AG04450 (cell line): ENCODE measurements around the gene PARD3B. TPM values are rescaled to one million over a fixed set of nuclear protein-coding genes. Genes with fewer than 3 reads are reported as not detected.
A peak's percentile ranks its signal among the peaks of the same experiment; 100 is the strongest.

Experiments
- CTCF ChIA-PET: fragments of 300-600, 350-600 bp; formaldehyde crosslinking; extraction: SDS; loops from one replicate; lab custom pipeline; 2022; ENCODE audit warnings: antibody characterized with exemption, inconsistent platforms; lab: Charles Lee
- POLR2A ChIA-PET: fragments of 350-600 bp; formaldehyde crosslinking; extraction: SDS; loops from one replicate; lab custom pipeline; 2021; ENCODE audit warnings: antibody characterized with exemption, inconsistent platforms; lab: Yijun Ruan, JAX
- DNase-seq: peaks from one replicate; pipeline ENCODE4 v3.0.0-alpha.2; 2011; ENCODE audit warnings: low read depth, low spot score
- H3K27ac ChIP-seq: one replicate; pipeline ENCODE4 v1.5.1; 2012; ENCODE audit warnings: low read depth, low read length, control low read depth
- H3K27me3 ChIP-seq: one replicate; pipeline ENCODE4 v1.6.0; 2012; ENCODE audit warnings: low read length; ENCODE audit not compliant: control insufficient read depth, insufficient read depth
- H3K4me3 ChIP-seq: 2 replicates; pipeline ENCODE4 v1.5.1; 2011; ENCODE audit warnings: mild to moderate bottlenecking, low read depth, low read length, control low read depth
- H3K9me3 ChIP-seq: 2 replicates; pipeline ENCODE4 v1.5.1; 2012; ENCODE audit warnings: low read length; ENCODE audit not compliant: control insufficient read depth, insufficient read depth
- polyA plus RNA-seq: library from polyadenylated mRNA; depleted of rRNA; stranded (reverse); fragments of >200 nt; gene quantifications from 2 replicates; pipeline ENCODE4 v1.2.3, GENCODE V29; 2011
- TF ChIP-seq, protein P1 (sequence below): IDR thresholded peaks from 2 replicates; pipeline ENCODE4 v1.5.1; 2011; ENCODE audit warnings: low read depth, low read length, control low read depth, inconsistent platforms

Gene PARD3B
- polyA plus RNA-seq, 1 experiment, result 8.5 TPM

DNA sequence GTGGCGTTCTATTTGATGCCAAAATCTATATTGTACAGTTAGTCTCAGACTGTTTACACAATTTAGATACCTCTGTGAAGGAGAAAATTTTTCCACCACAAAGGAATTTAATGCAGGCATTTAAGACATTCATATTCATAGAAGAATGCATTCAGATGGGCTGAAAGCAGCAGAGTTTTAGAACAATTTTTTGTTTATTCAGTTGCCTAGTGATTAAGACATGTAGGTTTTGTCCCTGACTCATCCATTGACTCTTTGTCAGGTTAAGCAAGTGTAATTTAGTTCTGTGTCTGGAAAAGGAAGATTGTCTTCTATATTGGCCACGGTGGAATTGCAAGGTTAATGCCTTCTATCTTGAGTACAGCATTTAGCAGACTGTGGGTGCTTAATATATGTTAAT, 515.0 kb downstream of the PARD3B start:
- H3K27me3 ChIP-seq, result no peaks in the 10 kb centered on the region
- TF ChIP-seq, protein P1, sequence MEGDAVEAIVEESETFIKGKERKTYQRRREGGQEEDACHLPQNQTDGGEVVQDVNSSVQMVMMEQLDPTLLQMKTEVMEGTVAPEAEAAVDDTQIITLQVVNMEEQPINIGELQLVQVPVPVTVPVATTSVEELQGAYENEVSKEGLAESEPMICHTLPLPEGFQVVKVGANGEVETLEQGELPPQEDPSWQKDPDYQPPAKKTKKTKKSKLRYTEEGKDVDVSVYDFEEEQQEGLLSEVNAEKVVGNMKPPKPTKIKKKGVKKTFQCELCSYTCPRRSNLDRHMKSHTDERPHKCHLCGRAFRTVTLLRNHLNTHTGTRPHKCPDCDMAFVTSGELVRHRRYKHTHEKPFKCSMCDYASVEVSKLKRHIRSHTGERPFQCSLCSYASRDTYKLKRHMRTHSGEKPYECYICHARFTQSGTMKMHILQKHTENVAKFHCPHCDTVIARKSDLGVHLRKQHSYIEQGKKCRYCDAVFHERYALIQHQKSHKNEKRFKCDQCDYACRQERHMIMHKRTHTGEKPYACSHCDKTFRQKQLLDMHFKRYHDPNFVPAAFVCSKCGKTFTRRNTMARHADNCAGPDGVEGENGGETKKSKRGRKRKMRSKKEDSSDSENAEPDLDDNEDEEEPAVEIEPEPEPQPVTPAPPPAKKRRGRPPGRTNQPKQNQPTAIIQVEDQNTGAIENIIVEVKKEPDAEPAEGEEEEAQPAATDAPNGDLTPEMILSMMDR, result no peak
- ChIA-PET POLR2A (no interaction called here), CTCF (no interaction called here)
- DNase-seq, result peak; percentile 51
- H3K9me3 ChIP-seq, result no peaks in the 10 kb centered on the region
- no peak overlapping the region for H3K27ac ChIP-seq
- H3K4me3 ChIP-seq, result no peak overlapping the region

DNA sequence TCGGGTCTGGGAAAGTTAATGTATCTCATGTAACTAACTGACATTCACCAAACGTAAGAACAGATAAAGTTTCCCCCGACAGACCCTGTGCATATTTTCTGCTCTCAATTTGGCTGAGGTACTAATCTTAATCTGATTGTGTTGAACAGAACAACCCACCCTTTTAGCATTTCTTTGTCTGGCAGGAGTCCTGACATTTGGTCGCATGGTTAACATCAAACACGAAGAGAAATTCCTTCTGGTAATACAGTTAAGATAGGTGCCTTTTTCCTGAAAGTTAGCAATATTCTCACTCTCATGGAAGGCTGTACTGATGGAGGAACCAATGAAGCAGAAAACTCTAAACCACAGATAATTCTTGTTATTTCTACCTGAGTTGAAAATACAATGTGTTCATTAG, 520.8 kb downstream of the PARD3B start:
- POLR2A ChIA-PET, result no interaction called here
- H3K4me3 ChIP-seq, result no peak overlapping the region
- no peaks in the 10 kb centered on the region for H3K9me3 ChIP-seq
- H3K27ac ChIP-seq, result no peak overlapping the region
- no peak for DNase-seq
- H3K27me3 ChIP-seq, result no peaks in the 10 kb centered on the region
- CTCF ChIA-PET, result no interaction called here
- TF ChIP-seq, protein P1, result no peak

DNA sequence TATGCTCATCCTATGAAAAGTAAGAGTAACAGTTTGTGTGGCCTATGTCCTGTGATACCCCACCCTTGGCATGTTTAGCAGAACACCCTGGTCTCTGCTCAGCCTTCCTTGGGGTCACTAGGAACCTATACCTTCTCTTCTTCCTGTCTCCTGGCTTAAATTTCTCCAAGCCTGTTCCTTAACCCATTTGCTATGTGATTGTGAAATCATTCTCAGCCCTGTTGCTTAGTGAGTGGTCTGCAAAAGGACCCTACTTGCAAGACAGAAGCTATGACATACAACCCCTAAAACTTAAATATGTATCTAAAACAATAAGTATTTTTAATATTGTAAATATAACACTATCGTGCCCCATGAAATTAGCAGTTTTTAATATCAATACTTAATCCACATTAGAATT, 524.7 kb downstream of the PARD3B start:
- ChIA-PET CTCF (no interaction called here), POLR2A (no interaction called here)
- H3K9me3 ChIP-seq, result no peaks in the 10 kb centered on the region
- no peak for DNase-seq
- no peak overlapping the region for H3K4me3 ChIP-seq
- TF ChIP-seq, protein P1, result no peak
- no peak overlapping the region for H3K27ac ChIP-seq
- no peaks in the 10 kb centered on the region for H3K27me3 ChIP-seq

DNA sequence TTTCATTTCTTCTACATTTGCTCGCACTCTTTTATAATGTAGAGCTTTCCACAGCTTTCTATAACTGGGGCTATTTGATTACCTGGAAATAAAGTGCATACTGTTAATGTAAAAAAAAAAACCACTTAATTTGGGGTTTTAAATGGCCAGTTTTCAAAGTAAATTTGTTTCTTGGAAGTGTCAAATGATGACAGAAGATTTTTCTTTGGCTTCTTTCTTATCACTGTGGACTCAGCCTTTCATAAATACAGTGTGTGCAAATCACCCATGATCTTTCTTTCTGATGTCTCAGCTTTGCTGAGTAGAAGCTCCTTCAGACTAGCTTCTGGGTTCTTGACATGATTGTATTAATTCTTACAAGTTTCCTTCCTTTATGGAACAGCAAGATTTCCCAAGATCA, 525.6 kb downstream of the PARD3B start:
- H3K27ac ChIP-seq, result no peak overlapping the region
- H3K4me3 ChIP-seq, result no peak overlapping the region
- ChIA-PET CTCF (no interaction called here), POLR2A (no interaction called here)
- TF ChIP-seq, protein P1, result no peak
- no peaks in the 10 kb centered on the region for H3K9me3 ChIP-seq
- DNase-seq, result no peak
- H3K27me3 ChIP-seq, result no peaks in the 10 kb centered on the region

DNA sequence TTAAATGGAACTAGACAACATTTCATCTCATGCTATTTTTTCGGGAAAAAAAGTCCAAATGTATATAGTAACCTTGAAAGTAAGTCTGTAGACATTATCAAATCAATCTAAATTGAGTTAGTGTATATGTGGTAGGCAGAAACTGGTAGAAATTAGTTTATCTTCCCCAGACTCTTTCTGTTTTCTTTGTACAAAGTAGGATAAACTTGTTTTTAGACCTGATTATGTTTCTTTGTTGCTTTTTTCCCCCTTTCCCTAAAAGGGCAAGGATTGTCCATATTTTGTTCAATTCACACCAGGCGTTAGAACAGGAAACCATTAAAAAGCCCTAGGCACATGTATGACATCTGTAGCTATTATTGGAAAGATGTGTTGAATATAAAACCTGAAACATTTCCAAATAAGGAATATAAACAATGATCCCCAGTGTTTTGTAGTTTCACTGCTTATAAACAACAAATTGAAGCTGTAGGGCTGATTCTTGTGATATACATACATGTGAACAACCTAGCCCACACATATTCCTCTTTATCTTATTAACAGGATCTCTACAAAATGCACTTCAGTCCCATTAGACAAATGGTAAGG, 528.3 kb downstream of the PARD3B start:
- H3K9me3 ChIP-seq, result no peaks in the 10 kb centered on the region
- POLR2A ChIA-PET, result no interaction called here
- no peak overlapping the region for H3K4me3 ChIP-seq
- TF ChIP-seq, protein P1, result no peak
- CTCF ChIA-PET, result no interaction called here
- no peak overlapping the region for H3K27ac ChIP-seq
- H3K27me3 ChIP-seq, result no peaks in the 10 kb centered on the region
- DNase-seq, result no peak
